Measurements from ENCODE around the gene ZSWIM4.

The ZSWIM4 gene

GRCh38 chr19:13803038-13803437 is 7.8 kb downstream of the ZSWIM4 start:
- Mint-ChIP-seq H3K36me3 (ENCODE audit: insufficient read depth) (peaks cover 4% of the 10 kb centered on the region), H3K27me3 (no peaks in the 10 kb centered on the region), H3K9me3 (no peaks in the 10 kb centered on the region), H3K4me1 (no peaks in the 10 kb centered on the region), H3K4me3 (no peak overlapping the region), H3K27ac (ENCODE audit: low read depth) (no peak overlapping the region)
- DNase-seq (ENCODE audit: low spot score in 2 of 2) (no peak), ATAC-seq (replicated peaks; ENCODE audit: extremely low read depth, poor library complexity, severe bottlenecking) (no peak)

- Mint-ChIP-seq H3K4me1 (no peaks in the 10 kb centered on the region), H3K27me3 (no peaks in the 10 kb centered on the region), H3K4me3 (no peak overlapping the region), H3K27ac (ENCODE audit: low read depth) (no peak overlapping the region), H3K36me3 (ENCODE audit: insufficient read depth) (peaks cover 7% of the 10 kb centered on the region), H3K9me3 (no peaks in the 10 kb centered on the region)
- no peak for DNase-seq (ENCODE audit: low spot score in 2 of 2)
- ATAC-seq (replicated peaks; ENCODE audit: extremely low read depth, poor library complexity, severe bottlenecking): no peak
Measured at GRCh38 chr19:13804830-13805683, 9.8 kb downstream of the ZSWIM4 start.

- H3K27me3 Mint-ChIP-seq: no peaks in the 10 kb centered on the region
- no peaks in the 10 kb centered on the region for H3K4me1 Mint-ChIP-seq
- H3K4me3 Mint-ChIP-seq: no peak overlapping the region
- no peak for ATAC-seq (replicated peaks; ENCODE audit: extremely low read depth, poor library complexity, severe bottlenecking)
- H3K36me3 Mint-ChIP-seq (ENCODE audit: insufficient read depth): peaks cover 5% of the 10 kb centered on the region
- DNase-seq (ENCODE audit: low spot score in 2 of 2): no peak
- H3K9me3 Mint-ChIP-seq: no peaks in the 10 kb centered on the region
- no peak overlapping the region for H3K27ac Mint-ChIP-seq (ENCODE audit: low read depth)
Measured at GRCh38 chr19:13806728-13807127, 11.5 kb downstream of the ZSWIM4 start.

GRCh38 chr19:13807421-13808021 is 12.3 kb downstream of the ZSWIM4 start:
- no peak overlapping the region for H3K27ac Mint-ChIP-seq (ENCODE audit: low read depth)
- no peaks in the 10 kb centered on the region for H3K4me1 Mint-ChIP-seq
- ATAC-seq (replicated peaks; ENCODE audit: extremely low read depth, poor library complexity, severe bottlenecking): no peak

GRCh38 chr19:13808856-13809255 is 13.6 kb downstream of the ZSWIM4 start:
- DNase-seq (ENCODE audit: low spot score in 2 of 2) (no peak), ATAC-seq (replicated peaks; ENCODE audit: extremely low read depth, poor library complexity, severe bottlenecking) (no peak)
- H3K27me3 Mint-ChIP-seq: no peaks in the 10 kb centered on the region
- H3K9me3 Mint-ChIP-seq: no peaks in the 10 kb centered on the region
- no peak overlapping the region for H3K4me3 Mint-ChIP-seq
- H3K36me3 Mint-ChIP-seq (ENCODE audit: insufficient read depth): peaks cover 5% of the 10 kb centered on the region
- H3K27ac Mint-ChIP-seq (ENCODE audit: low read depth): no peak overlapping the region
- H3K4me1 Mint-ChIP-seq: no peaks in the 10 kb centered on the region

More at GRCh38 chr19:13807421-13808021, 12.3 kb downstream of the ZSWIM4 start:
- no peaks in the 10 kb centered on the region for H3K9me3 Mint-ChIP-seq
- H3K4me3 Mint-ChIP-seq: no peak overlapping the region
- peaks cover 5% of the 10 kb centered on the region for H3K36me3 Mint-ChIP-seq (ENCODE audit: insufficient read depth)
- DNase-seq (ENCODE audit: low spot score in 2 of 2): no peak
- H3K27me3 Mint-ChIP-seq: no peaks in the 10 kb centered on the region

- H3K36me3 Mint-ChIP-seq (ENCODE audit: insufficient read depth): peaks cover 3% of the 10 kb centered on the region
- H3K4me3 Mint-ChIP-seq: no peak overlapping the region
- H3K9me3 Mint-ChIP-seq: no peaks in the 10 kb centered on the region
- DNase-seq (ENCODE audit: low spot score in 2 of 2) (no peak), ATAC-seq (replicated peaks; ENCODE audit: extremely low read depth, poor library complexity, severe bottlenecking) (no peak)
- H3K4me1 Mint-ChIP-seq: peaks cover 5% of the 10 kb centered on the region
- no peak overlapping the region for H3K27ac Mint-ChIP-seq (ENCODE audit: low read depth)
- no peaks in the 10 kb centered on the region for H3K27me3 Mint-ChIP-seq
Measured at GRCh38 chr19:13812544-13812943, 17.3 kb downstream of the ZSWIM4 start.

GRCh38 chr19:13813147-13813546 is 17.9 kb downstream of the ZSWIM4 start:
- no peak for DNase-seq (ENCODE audit: low spot score in 2 of 2)
- Mint-ChIP-seq H3K27ac (ENCODE audit: low read depth) (peak overlapping the region; percentile 37), H3K27me3 (no peaks in the 10 kb centered on the region), H3K36me3 (ENCODE audit: insufficient read depth) (peaks cover 3% of the 10 kb centered on the region), H3K9me3 (no peaks in the 10 kb centered on the region), H3K4me1 (peaks cover 5% of the 10 kb centered on the region), H3K4me3 (no peak overlapping the region)
- no peak for ATAC-seq (replicated peaks; ENCODE audit: extremely low read depth, poor library complexity, severe bottlenecking)

- DNase-seq (ENCODE audit: low spot score in 2 of 2) (no peak), ATAC-seq (replicated peaks; ENCODE audit: extremely low read depth, poor library complexity, severe bottlenecking) (no peak)
- Mint-ChIP-seq H3K4me3 (no peak overlapping the region), H3K27ac (ENCODE audit: low read depth) (no peak overlapping the region), H3K36me3 (ENCODE audit: insufficient read depth) (no peaks in the 10 kb centered on the region), H3K9me3 (no peaks in the 10 kb centered on the region), H3K4me1 (peaks cover 5% of the 10 kb centered on the region), H3K27me3 (no peaks in the 10 kb centered on the region)
Measured at GRCh38 chr19:13814550-13814949, 19.3 kb downstream of the ZSWIM4 start.

GRCh38 chr19:13817018-13817614 is 21.9 kb downstream of the ZSWIM4 start:
- ATAC-seq (replicated peaks; ENCODE audit: extremely low read depth, poor library complexity, severe bottlenecking): no peak
- DNase-seq (ENCODE audit: low spot score in 2 of 2): no peak
- Mint-ChIP-seq H3K9me3 (no peaks in the 10 kb centered on the region), H3K36me3 (ENCODE audit: insufficient read depth) (peaks cover 7% of the 10 kb centered on the region), H3K27ac (ENCODE audit: low read depth) (peak overlapping the region; percentile 72), H3K4me1 (peaks cover 5% of the 10 kb centered on the region), H3K27me3 (no peaks in the 10 kb centered on the region), H3K4me3 (no peak overlapping the region)

- Mint-ChIP-seq H3K9me3 (no peaks in the 10 kb centered on the region), H3K4me1 (peaks cover 5% of the 10 kb centered on the region), H3K36me3 (ENCODE audit: insufficient read depth) (peaks cover 8% of the 10 kb centered on the region), H3K27ac (ENCODE audit: low read depth) (peak overlapping the region; percentile 38), H3K4me3 (no peak overlapping the region), H3K27me3 (no peaks in the 10 kb centered on the region)
- DNase-seq (ENCODE audit: low spot score in 2 of 2) (no peak), ATAC-seq (replicated peaks; ENCODE audit: extremely low read depth, poor library complexity, severe bottlenecking) (peak; percentile 28)
Measured at GRCh38 chr19:13817615-13818371, 22.6 kb downstream of the ZSWIM4 start.

GRCh38 chr19:13819238-13819637 is 24.0 kb downstream of the ZSWIM4 start:
- DNase-seq (ENCODE audit: low spot score in 2 of 2): no peak
- no peaks in the 10 kb centered on the region for H3K9me3 Mint-ChIP-seq

GRCh38 chr19:13821292-13821691 is 26.0 kb downstream of the ZSWIM4 start:
- Mint-ChIP-seq H3K4me1 (peaks cover 9% of the 10 kb centered on the region), H3K9me3 (no peaks in the 10 kb centered on the region), H3K27me3 (no peaks in the 10 kb centered on the region), H3K36me3 (ENCODE audit: insufficient read depth) (peaks cover 8% of the 10 kb centered on the region), H3K27ac (ENCODE audit: low read depth) (no peak overlapping the region), H3K4me3 (no peak overlapping the region)
- DNase-seq (ENCODE audit: low spot score in 2 of 2) (no peak), ATAC-seq (replicated peaks; ENCODE audit: extremely low read depth, poor library complexity, severe bottlenecking) (no peak)

More at GRCh38 chr19:13819238-13819637, 24.0 kb downstream of the ZSWIM4 start:
- no peak overlapping the region for H3K27ac Mint-ChIP-seq (ENCODE audit: low read depth)
- peaks cover 5% of the 10 kb centered on the region for H3K4me1 Mint-ChIP-seq
- H3K27me3 Mint-ChIP-seq: no peaks in the 10 kb centered on the region
- H3K36me3 Mint-ChIP-seq (ENCODE audit: insufficient read depth): peaks cover 8% of the 10 kb centered on the region
- no peak overlapping the region for H3K4me3 Mint-ChIP-seq
- no peak for ATAC-seq (replicated peaks; ENCODE audit: extremely low read depth, poor library complexity, severe bottlenecking)
